Keratinocyte (primary cell): ENCODE results near the gene FRMD3. TPM values are rescaled to one million over a fixed set of nuclear protein-coding genes. Genes with fewer than 3 reads are reported as not detected.

Experiments used
- DNase-seq: peaks from one replicate; pipeline ENCODE4 v3.0.0-alpha.2; 2011; ENCODE audit warnings: low read depth, missing footprints, low spot score
- FAIRE-seq: peaks from 2 replicates; lab custom pipeline; 2011; peaks lifted over from hg19 to GRCh38; lab: Jason Lieb, UNC
- H2AFZ ChIP-seq: 2 replicates; pipeline ENCODE4 v1.6.0; 2012; ENCODE audit warnings: low read length, control low read depth, inconsistent platforms; ENCODE audit not compliant: control insufficient read depth
- H3K27ac ChIP-seq: 2 replicates; pipeline ENCODE4 v1.5.1; 2011; ENCODE audit warnings: low read length; ENCODE audit not compliant: control insufficient read depth, insufficient read depth
- H3K27me3 ChIP-seq: 3 replicates; pipeline ENCODE4 v1.6.0; 2011; ENCODE audit warnings: low read length; ENCODE audit not compliant: control insufficient read depth, insufficient read depth; ENCODE audit errors: extremely low read depth
- H3K36me3 ChIP-seq, 2 experiments: 2 replicates in 1 of 2; 3 replicates in 1 of 2; pipeline ENCODE4 v1.5.1; 2011; ENCODE audit warnings: low read length in 2 of 2, mild to moderate bottlenecking in 1 of 2; ENCODE audit not compliant: control insufficient read depth in 2 of 2, insufficient read depth in 2 of 2; ENCODE audit errors: extremely low read depth in 1 of 2
- H3K4me1 ChIP-seq: 3 replicates; pipeline ENCODE4 v1.5.1; 2011; ENCODE audit warnings: low read length; ENCODE audit not compliant: control insufficient read depth, insufficient read depth; ENCODE audit errors: extremely low read depth
- H3K4me2 ChIP-seq: 3 replicates; pipeline ENCODE4 v1.6.0; 2011; ENCODE audit warnings: low read depth, low read length; ENCODE audit not compliant: control insufficient read depth, insufficient read depth; ENCODE audit errors: extremely low read depth
- H3K4me3 ChIP-seq, 3 experiments: fragments of 200-600 bp in 1 of 3; sonication (generic) in 1 of 3; 2 replicates in 2 of 3; 3 replicates in 1 of 3; pipeline ENCODE4 v1.5.1; 2011 to 2016; ENCODE audit warnings: low read length in 3 of 3, mild to moderate bottlenecking in 3 of 3, control low read depth in 2 of 3, inconsistent platforms in 1 of 3, low read depth in 1 of 3, mixed read lengths in 1 of 3, mixed run types in 1 of 3, moderate library complexity in 1 of 3; ENCODE audit not compliant: control insufficient read depth in 2 of 3, insufficient read depth in 2 of 3; ENCODE audit errors: extremely low read depth in 1 of 3
- H3K79me2 ChIP-seq: 2 replicates; pipeline ENCODE4 v1.6.0; 2012; ENCODE audit warnings: low read length; ENCODE audit not compliant: control insufficient read depth, insufficient read depth
- H3K9ac ChIP-seq: 3 replicates; pipeline ENCODE4 v1.6.0; 2011; ENCODE audit warnings: low read length; ENCODE audit not compliant: control insufficient read depth, insufficient read depth; ENCODE audit errors: extremely low read depth
- H3K9me1 ChIP-seq: 3 replicates; pipeline ENCODE4 v1.6.0; 2011; ENCODE audit warnings: low read length; ENCODE audit not compliant: control insufficient read depth, insufficient read depth; ENCODE audit errors: extremely low read depth
- H3K9me3 ChIP-seq: 2 replicates; pipeline ENCODE4 v1.5.1; 2012; ENCODE audit warnings: low read depth, low read length; ENCODE audit not compliant: control insufficient read depth
- H4K20me1 ChIP-seq: 3 replicates; pipeline ENCODE4 v1.6.0; 2011; ENCODE audit warnings: low read length; ENCODE audit not compliant: control insufficient read depth, insufficient read depth; ENCODE audit errors: extremely low read depth
- EZH2 ChIP-seq: IDR thresholded peaks from one replicate; pipeline ENCODE4 v1.6.1; 2012; ENCODE audit warnings: inconsistent platforms, mild to moderate bottlenecking, low read length, moderate library complexity
- dilution Hi-C: fragments of 300-500 bp; cut with MboI; formaldehyde crosslinking; loops from one replicate; pipeline ENCODE4 v1.7.0; 2020; ENCODE audit warnings: low sequenced_read_pairs; ENCODE audit not compliant: extremely low pct_ligation_motif_present
- polyA plus RNA-seq, 5 experiments: library from polyadenylated mRNA; depleted of rRNA in 3 of 5; stranded (reverse) in 3 of 5; stranded (forward) in 1 of 5; unstranded in 1 of 5; fragments of >200 nt; gene quantifications; 1 replicate in 1 of 5; 2 replicates in 3 of 5; 3 replicates in 1 of 5; pipeline versions ENCODE4 v1.2.1 to v1.2.3, GENCODE V29; 2011 to 2012; ENCODE audit warnings: missing spikeins in 2 of 5, low read depth in 1 of 5, low replicate concordance in 1 of 5
- TF ChIP-seq, protein P1 (sequence below), 3 experiments: IDR thresholded peaks in 1 of 3; conservative IDR thresholded peaks in 1 of 3; optimal IDR thresholded peaks in 1 of 3; 2 replicates in 2 of 3; 3 replicates in 1 of 3; pipeline versions ENCODE3 to v1.5.1; 2011; ENCODE audit warnings: low read length in 3 of 3, mild to moderate bottlenecking in 3 of 3, moderate library complexity in 2 of 3, control low read depth in 1 of 3, inconsistent platforms in 1 of 3; ENCODE audit not compliant: insufficient read depth in 2 of 3; ENCODE audit errors: extremely low read depth in 1 of 3

FRMD3 gene
- polyA plus RNA-seq, 1 donor (not counting 4 experiments of a cell fraction or from before 2014, with no cell fraction given): 0.21 TPM

GRCh38 chr9:83449983-83450382 lies 88.2 kb downstream of the FRMD3 start:
- Histone ChIP-seq H2AFZ (no peak overlapping the region), H4K20me1 (no peaks in the 10 kb centered on the region), H3K4me2 (no peak overlapping the region), H3K9me1 (no peaks in the 10 kb centered on the region), H3K27me3 (no peaks in the 10 kb centered on the region), H3K27ac (no peak overlapping the region), H3K9me3 (no peaks in the 10 kb centered on the region), H3K4me1 (no peaks in the 10 kb centered on the region), H3K79me2 (no peaks in the 10 kb centered on the region), H3K36me3 (no peaks in the 10 kb centered on the region), H3K9ac (no peak overlapping the region), H3K4me3 (no peak overlapping the region)
- TF ChIP-seq, protein P1, sequence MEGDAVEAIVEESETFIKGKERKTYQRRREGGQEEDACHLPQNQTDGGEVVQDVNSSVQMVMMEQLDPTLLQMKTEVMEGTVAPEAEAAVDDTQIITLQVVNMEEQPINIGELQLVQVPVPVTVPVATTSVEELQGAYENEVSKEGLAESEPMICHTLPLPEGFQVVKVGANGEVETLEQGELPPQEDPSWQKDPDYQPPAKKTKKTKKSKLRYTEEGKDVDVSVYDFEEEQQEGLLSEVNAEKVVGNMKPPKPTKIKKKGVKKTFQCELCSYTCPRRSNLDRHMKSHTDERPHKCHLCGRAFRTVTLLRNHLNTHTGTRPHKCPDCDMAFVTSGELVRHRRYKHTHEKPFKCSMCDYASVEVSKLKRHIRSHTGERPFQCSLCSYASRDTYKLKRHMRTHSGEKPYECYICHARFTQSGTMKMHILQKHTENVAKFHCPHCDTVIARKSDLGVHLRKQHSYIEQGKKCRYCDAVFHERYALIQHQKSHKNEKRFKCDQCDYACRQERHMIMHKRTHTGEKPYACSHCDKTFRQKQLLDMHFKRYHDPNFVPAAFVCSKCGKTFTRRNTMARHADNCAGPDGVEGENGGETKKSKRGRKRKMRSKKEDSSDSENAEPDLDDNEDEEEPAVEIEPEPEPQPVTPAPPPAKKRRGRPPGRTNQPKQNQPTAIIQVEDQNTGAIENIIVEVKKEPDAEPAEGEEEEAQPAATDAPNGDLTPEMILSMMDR (optimal IDR thresholded peaks at IDR 0.05 in 1 of 3, IDR thresholded peaks at IDR 0.05 in 1 of 3, conservative IDR thresholded peaks at IDR 0.05 in 1 of 3; ENCODE audit: extremely low read depth in 1 of 3, insufficient read depth in 2 of 3, low read length in 3 of 3): no peak
- TF ChIP-seq EZH2: no peak
- dilution Hi-C loops: no loop called here
- no peak for DNase-seq
- no peak for FAIRE-seq

DNA sequence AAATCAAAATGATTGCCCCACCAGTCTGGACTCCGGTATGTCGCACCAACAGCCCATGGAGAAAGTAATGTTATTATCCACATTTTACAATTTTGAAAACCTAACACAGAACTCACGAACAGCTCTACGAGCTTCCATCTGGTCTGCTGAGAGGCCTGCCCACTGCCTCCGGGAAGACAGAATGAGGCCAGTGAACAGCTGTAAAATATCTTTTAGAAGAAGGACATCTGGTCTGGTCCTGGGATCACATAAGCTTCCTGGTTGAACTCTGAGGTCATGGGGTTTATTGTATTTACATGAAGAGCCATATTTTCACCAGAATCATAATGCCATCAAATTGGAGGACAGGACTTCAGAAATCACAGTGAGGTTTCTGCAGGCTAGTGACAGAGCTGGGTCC lies 89.0 kb downstream of the FRMD3 start:
- dilution Hi-C loops: no loop called here
- FAIRE-seq: no peak

More for the DNA sequence above, 89.0 kb downstream of the FRMD3 start:
- Histone ChIP-seq H3K27ac (no peak overlapping the region), H3K4me1 (no peaks in the 10 kb centered on the region), H3K9ac (no peak overlapping the region), H2AFZ (no peak overlapping the region), H3K27me3 (no peaks in the 10 kb centered on the region), H3K36me3 (no peaks in the 10 kb centered on the region), H4K20me1 (no peaks in the 10 kb centered on the region), H3K9me1 (no peaks in the 10 kb centered on the region), H3K79me2 (no peaks in the 10 kb centered on the region), H3K4me2 (no peak overlapping the region), H3K9me3 (no peaks in the 10 kb centered on the region), H3K4me3 (no peak overlapping the region)
- no peak for DNase-seq
- no peak for TF ChIP-seq EZH2
- TF ChIP-seq, protein P1 (optimal IDR thresholded peaks at IDR 0.05 in 1 of 3, IDR thresholded peaks at IDR 0.05 in 1 of 3, conservative IDR thresholded peaks at IDR 0.05 in 1 of 3; ENCODE audit: extremely low read depth in 1 of 3, insufficient read depth in 2 of 3, low read length in 3 of 3): no peak
